ENCODE data around the gene PDE6B.
A peak's percentile ranks its signal among the peaks of the same experiment; 100 is the strongest.
"Not testable (repeated sequence)": the region's sequence is repeated elsewhere in the genome, so short reads cannot be mapped to it uniquely, and the experiment has no call there.

The PDE6B gene

DNA sequence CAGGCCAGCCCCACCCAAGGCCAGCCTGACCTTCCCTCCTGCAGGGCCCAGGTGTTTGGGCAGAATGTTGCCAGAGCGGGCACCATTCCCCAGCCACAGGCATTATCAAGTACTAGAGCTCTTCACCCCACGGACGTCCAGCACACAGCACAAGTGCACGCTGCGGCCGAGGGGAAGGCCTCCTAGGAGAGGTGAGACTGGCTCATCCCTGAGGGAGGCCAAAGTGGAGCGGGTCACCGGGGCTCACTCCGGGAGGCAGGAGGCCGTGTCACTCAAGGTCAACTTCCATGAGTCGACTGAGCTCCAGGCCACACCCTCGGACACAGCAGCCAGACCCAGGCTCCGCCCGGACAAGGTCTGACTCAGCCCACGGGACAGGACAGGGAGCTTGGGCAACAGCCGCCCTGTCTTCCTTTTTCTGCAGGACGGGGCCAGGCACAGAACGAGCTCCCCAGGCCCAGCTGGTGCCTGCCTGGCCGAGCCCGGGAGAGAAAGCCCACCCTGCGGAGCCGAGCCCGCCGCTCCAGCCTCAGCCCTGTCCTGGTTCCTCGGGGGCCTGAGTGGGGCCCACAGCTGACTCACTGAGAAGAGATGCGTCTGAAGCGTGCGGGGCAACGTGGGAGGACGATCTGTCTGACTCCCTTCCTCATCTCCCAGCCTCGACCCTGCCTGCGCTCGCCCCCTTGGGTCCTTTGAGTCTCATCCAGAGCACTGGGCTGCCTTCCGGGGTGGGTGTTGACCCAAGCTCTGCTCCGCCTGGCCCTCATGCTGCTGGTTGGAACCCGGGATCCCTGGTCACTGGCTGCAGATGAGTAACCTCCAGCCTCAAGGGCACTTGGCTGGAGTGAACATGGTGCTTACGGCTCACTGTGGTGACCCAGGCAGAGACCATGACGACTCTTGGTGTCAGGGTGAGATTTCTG, 61.9 kb downstream of the PDE6B start:
- in situ Hi-C loops (cut with HindIII; ENCODE audit: low pct_unique_long_range_greater_than_20kb, low sequenced_read_pairs), result no loop called here
- no peak for TF ChIP-seq JUND (IDR thresholded peaks at IDR 0.05; ENCODE audit: low read depth)
- peak; percentile 91 for DNase-seq (ENCODE audit: low read depth in 1 of 2, low spot score in 1 of 2)

DNA sequence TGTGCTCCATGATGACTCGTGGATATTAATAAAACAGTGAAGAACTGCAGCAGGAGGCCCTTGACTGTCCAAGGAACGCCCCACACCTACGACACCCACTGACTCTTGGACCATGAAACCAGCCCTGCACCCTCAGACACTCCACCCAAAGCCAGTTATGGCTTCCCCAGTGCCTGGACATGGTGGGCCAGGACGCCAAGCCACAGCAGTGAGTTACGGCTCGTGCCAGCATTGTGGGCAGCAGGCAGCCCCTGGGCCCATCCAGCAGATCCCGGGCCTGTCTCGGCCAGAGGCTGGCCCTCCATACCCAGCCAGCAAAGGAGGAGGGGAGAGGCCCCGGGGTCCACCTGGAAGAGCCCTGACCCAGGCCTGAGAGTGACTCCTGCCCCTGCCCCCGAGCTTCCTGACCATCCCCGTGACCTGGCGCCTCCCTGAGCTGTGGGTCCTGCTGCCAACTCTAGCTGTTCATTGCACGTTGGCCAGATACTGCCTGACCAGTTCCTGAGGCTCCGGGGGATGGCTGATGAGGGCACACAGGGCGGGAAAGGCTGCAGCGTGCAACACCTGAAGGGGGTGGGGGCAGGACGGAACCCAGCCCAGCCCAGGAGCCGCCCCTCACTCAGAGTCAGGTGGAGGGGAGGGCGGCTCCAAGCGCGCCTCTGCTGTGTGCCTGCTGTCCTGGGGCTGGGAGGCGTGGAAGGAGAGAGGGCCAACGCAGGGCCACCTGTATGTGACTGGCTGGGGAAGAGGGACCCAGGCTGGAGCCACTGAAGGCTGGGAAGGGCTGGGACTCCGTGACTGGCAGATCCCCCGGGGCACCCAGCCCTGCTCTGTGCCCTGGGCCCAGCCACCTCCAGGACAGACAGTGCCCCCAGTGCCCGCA, 62.8 kb downstream of the PDE6B start:
- in situ Hi-C loops (cut with HindIII; ENCODE audit: low pct_unique_long_range_greater_than_20kb, low sequenced_read_pairs), result no loop called here
- peak; percentile 92 to 93 for DNase-seq (ENCODE audit: low read depth in 1 of 2, low spot score in 1 of 2)
- TF ChIP-seq JUND (IDR thresholded peaks at IDR 0.05; ENCODE audit: low read depth), result no peak

DNA sequence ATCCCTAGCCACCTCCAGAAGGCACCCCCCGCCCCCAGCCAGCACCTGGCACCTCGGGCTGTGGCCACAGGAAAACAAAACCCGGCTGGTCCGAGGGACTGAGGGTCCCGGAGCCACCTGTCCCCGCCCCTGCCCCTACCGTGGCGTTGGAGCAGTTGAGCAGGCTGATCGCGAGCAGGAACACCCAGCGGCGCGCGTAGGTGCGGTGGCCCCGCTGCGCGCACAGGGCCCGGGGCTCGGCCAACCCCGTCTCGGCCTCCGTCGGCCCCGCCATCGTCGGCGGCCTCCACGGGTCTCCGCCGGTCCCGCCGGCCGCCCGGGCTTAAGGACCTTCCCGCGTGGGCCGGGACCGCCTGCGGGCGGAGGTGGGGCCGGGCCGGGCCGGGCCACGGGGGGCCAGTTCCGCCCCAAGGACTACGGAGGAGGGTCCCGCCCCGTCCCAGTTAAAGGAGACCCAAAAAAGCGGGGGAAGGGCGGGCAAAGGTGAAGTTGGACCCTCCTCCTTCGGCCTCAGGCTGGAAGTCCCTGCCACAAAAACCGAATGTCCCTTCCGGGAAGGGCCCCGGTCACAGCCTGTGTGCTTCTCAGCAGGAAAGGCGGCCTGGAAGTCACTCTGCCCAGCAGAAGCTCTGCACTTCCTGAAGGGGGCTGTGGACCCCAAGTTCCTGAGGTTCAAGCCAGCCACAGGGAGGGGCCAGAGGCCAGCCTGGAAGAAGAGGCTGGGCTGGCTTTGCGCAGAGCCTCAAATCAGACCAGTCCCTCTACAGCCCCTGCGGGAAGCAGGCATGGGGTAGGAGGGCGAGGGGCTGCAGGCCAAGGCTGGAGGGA, 63.7 kb downstream of the PDE6B start, which contains the start of gene SLC49A3:
SLC49A3 (minus strand) TSS at position 298 of the 828 bp plus-strand sequence; CDS start at position 274, 24 bp downstream.
- in situ Hi-C loops (cut with HindIII; ENCODE audit: low pct_unique_long_range_greater_than_20kb, low sequenced_read_pairs), result no loop called here
- DNase-seq (ENCODE audit: low read depth in 1 of 2, low spot score in 1 of 2), result peak; percentile 50 to 71
- no peak for TF ChIP-seq JUND (IDR thresholded peaks at IDR 0.05; ENCODE audit: low read depth)

DNA sequence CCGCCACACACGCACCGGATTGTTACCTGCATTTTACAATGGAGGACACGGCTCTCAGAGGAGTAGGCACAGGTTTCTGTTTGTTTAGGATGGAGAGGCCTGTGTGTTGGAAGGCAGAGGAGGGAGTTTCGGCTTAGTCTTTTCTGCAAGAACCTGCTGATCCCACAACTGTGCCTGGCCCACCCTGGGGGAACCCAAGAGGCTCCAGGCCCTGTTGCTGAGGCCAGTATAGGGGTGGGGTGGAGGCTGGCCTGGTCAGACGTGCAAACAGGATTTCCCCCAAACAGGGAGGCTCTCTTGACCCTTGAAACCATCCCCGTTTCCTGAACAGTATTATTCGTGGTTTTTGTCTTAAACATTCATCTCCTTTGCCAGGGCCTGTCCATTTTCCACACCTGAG, 64.3 kb downstream of the PDE6B start:
- in situ Hi-C loops (cut with HindIII; ENCODE audit: low pct_unique_long_range_greater_than_20kb, low sequenced_read_pairs), result no loop called here
- TF ChIP-seq JUND (IDR thresholded peaks at IDR 0.05; ENCODE audit: low read depth), result no peak
- DNase-seq (ENCODE audit: low read depth in 1 of 2, low spot score in 1 of 2), result no peak

DNA sequence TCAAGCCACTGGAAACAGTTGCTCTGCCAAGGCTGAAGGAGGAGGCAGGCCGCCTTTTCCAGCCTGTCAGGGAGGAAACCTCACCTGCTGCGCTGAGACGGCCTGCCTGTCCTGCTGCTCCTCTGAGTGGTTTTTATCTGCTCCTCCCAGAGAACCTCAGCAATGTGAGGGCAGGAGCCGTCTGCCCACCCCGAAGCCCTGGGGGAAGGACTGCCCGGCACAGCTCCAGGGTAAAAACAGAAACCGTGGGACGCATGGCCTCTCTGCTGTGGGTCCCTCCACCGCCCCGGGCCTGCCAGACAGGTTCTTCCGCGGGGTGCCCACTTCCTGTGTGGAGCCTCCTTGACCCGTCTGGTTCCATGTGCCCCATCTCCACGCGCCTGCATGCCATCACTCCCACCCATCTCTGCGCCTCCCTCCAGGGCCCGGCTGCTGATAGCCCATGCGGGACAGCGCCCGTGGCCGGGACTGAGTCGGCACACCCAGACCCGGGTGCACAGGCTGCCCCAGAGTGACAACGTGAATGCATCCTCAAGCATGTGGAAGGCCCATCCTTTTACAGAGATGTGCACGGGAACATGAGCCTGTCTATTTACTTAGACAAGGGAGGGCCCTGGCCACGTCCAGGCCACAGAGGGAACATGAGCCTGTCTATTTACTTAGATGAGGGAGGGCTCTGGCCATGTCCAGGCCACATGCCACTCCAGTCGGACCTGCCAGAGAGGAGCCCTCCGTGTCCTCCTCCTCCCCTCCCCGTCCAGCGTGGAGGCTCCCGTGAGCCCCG, 67.6 kb downstream of the PDE6B start:
- in situ Hi-C loops (cut with HindIII; ENCODE audit: low pct_unique_long_range_greater_than_20kb, low sequenced_read_pairs), result no loop called here
- no peak for TF ChIP-seq JUND (IDR thresholded peaks at IDR 0.05; ENCODE audit: low read depth)
- peak in 1 of 2 experiments; percentile 93 for DNase-seq (ENCODE audit: low read depth in 1 of 2, low spot score in 1 of 2)

DNA sequence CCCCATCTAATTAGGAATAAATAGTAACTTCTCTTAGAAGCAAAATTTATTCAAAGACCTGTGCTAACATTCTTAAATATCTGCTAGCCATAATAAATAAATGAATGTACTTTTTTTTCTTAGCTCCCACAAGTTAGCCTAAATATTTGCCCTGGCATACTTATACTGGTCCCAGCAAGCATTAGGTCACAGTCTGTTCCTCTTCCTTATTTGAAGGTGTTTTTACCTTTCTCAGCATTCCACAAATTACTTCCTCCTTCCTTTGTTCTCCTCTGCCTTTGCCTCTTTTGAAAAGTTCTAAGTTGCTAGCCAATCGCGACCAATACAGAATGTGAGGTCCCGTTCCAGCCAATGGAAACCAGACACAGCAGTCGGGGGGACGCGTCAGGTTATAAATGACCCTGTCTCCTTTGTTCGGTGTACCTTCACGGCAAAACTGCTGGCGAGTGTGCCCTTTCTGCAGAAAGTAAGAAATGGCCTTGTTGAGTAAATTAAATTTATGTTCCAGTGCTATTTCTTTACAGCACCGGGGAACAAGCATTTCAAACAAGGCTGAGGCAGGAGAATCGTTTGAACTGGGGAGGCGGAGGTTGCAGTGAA, 69.1 kb downstream of the PDE6B start:
- DNase-seq (ENCODE audit: low read depth in 1 of 2, low spot score in 1 of 2), result peak in 1 of 2 experiments; percentile 96
- in situ Hi-C loops (cut with HindIII; ENCODE audit: low pct_unique_long_range_greater_than_20kb, low sequenced_read_pairs), result not testable (repeated sequence)

DNA sequence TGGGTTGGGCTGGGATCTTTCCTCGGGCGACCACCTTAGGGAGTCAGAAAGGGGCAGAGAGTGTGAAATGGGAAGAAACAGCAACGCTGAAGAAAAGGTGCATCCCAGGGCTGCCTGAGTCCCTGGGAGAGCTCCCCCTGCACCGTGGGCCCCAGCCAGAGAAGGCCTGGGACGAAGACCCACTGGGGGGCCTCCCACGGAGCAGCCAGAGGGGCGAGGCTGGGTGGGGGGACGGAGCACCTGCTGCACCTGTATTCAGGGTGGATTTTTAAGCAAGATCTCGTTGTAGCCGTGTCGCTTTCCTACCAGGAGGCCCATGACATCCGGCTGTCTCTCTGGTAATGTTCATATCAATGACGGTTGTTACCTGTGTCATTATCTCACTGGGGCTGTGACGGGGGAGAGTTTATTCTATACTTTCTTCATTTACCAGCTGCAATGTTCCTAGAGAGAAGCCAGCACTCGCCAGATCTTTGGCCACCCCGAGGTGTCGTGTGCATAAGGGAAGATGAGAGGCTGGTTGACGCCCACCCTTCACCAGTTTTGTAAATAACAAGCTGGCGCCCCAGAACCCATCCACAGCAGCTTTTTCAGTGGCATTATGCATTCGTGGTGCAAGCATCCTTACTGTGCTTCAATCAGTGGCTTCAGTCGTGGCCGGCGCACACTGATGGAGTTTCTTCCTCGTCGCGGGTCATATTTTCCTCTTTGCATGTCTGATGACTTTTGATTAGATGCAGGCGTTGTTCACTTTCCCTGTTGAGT, 74.6 kb downstream of the PDE6B start:
- no peak for DNase-seq (ENCODE audit: low read depth in 1 of 2, low spot score in 1 of 2)
- in situ Hi-C loops (cut with HindIII; ENCODE audit: low pct_unique_long_range_greater_than_20kb, low sequenced_read_pairs), result no loop called here
- no peak for TF ChIP-seq JUND (IDR thresholded peaks at IDR 0.05; ENCODE audit: low read depth)

DNA sequence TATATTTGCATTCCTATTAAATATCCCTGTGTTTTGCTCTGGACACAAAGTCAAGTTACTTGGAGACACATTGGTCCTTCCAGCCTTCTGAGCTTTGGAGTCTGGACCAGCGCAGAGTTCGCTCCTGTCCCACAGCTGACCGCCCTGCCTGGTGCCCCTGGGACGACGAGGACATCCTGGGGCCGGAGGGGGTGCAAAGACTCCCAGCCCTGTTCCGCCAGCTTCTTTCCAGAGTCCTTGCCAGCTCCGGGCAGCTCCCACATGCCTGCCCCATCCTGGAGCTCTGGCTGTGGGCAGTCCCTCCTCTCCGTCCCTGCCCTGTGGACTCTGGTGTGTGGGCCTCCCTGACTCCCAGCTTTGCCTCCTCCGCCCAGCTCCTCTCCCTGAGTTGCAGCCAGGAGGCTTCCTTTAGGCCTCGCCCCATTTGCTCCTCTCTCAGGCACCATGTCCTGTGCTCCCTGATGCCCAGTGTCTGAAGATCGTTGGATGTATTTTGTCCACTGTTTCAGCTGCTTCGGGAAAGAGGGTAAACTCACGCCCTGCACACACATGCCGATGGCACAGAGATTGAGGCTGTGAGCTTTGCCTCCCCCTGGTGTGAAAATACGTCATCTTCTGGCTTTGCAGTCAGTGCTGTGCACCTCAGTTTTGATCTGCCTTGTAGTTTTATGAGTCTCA, 75.4 kb downstream of the PDE6B start:
- DNase-seq (ENCODE audit: low read depth in 1 of 2, low spot score in 1 of 2), result peak in 1 of 2 experiments; percentile 62
- TF ChIP-seq JUND (IDR thresholded peaks at IDR 0.05; ENCODE audit: low read depth), result no peak
- in situ Hi-C loops (cut with HindIII; ENCODE audit: low pct_unique_long_range_greater_than_20kb, low sequenced_read_pairs), result no loop called here

DNA sequence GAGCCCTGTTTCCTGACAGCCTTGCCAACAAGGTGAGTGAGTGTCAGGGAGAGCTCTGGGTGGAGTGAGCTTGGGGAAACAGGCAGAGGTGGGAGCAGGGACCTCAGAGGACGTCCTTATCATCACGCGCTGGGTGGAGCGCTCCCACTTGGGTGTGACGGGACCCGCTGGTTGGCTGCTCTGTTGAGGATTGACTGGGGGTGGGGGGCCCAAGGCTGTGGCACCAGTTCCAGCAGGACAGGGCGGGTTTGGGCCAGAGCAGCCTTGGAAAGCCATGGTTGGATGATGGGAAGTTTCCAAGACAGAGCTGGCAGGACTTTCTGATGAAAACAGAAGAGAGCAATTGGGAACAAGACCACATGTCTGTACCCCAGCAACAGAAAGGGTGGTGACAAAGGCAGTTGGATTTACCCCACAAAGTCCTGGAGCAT, 77.3 kb downstream of the PDE6B start:
- DNase-seq (ENCODE audit: low read depth in 1 of 2, low spot score in 1 of 2), result no peak
- TF ChIP-seq JUND (IDR thresholded peaks at IDR 0.05; ENCODE audit: low read depth), result no peak
- in situ Hi-C loops (cut with HindIII; ENCODE audit: low pct_unique_long_range_greater_than_20kb, low sequenced_read_pairs), result no loop called here
